HepG2 (cell line): ENCODE results near the gene ZKSCAN3. TPM values are rescaled to one million over a fixed set of nuclear protein-coding genes. Genes with fewer than 3 reads are reported as not detected.
A peak's percentile ranks its signal among the peaks of the same experiment; 100 is the strongest.

ENCODE experiments used
- ARNTL ChIP-seq: sonication (generic); formaldehyde crosslinking; IDR thresholded peaks from 2 replicates; pipeline ENCODE4 v1.4.0; 2020; ENCODE audit warnings: mild to moderate bottlenecking, missing genetic modification reagents
- ATF4 ChIP-seq, 2 experiments: fragments of 450-650 bp in 1 of 2; sonication (generic) in 1 of 2; formaldehyde crosslinking; IDR thresholded peaks; 2 replicates each; pipeline versions ENCODE4 v1.5.0 to v1.8.0; 2020 to 2022; ENCODE audit warnings: mild to moderate bottlenecking in 1 of 2, missing genetic modification reagents in 1 of 2
- GFI1 ChIP-seq: sonication (generic); formaldehyde crosslinking; IDR thresholded peaks from 2 replicates; pipeline ENCODE4 v1.5.0; 2020; ENCODE audit warnings: missing genetic modification reagents, mild to moderate bottlenecking, borderline replicate concordance
- GLI4 ChIP-seq: sonication (generic); formaldehyde crosslinking; IDR thresholded peaks from 2 replicates; pipeline ENCODE4 v1.5.1; 2020; ENCODE audit warnings: missing genetic modification reagents, mild to moderate bottlenecking, moderate library complexity, borderline replicate concordance
- MLX ChIP-seq: IDR thresholded peaks from 2 replicates; pipeline ENCODE4 v1.6.1; 2016
- MTF2 ChIP-seq: sonication (generic); formaldehyde crosslinking; IDR thresholded peaks from 2 replicates; pipeline ENCODE4 v1.5.0; 2020; ENCODE audit warnings: missing genetic modification reagents, borderline replicate concordance
- PCBP2 ChIP-seq: fragments of 200-400 bp; formaldehyde crosslinking; optimal IDR thresholded peaks from 2 replicates; pipeline ENCODE3; 2018; ENCODE audit warnings: low read length, low read depth; ENCODE audit not compliant: poor library complexity, severe bottlenecking
- PHF21A ChIP-seq: sonication (generic); formaldehyde crosslinking; IDR thresholded peaks from 2 replicates; pipeline ENCODE4 v1.5.0; 2020; ENCODE audit warnings: mild to moderate bottlenecking, missing genetic modification reagents
- RBM39 ChIP-seq: fragments of 200-400 bp; formaldehyde crosslinking; IDR thresholded peaks from one replicate; pipeline ENCODE4 v1.6.1; 2018; ENCODE audit warnings: antibody characterized with exemption, mild to moderate bottlenecking, low read depth, low read length; ENCODE audit not compliant: poor library complexity, severe bottlenecking
- RFXANK ChIP-seq: IDR thresholded peaks from 2 replicates; pipeline ENCODE4 v1.6.1; 2016
- STAT5B ChIP-seq: sonication (generic); formaldehyde crosslinking; IDR thresholded peaks from 2 replicates; pipeline ENCODE4 v1.4.0; 2020; ENCODE audit warnings: missing genetic modification reagents
- TGIF2 ChIP-seq: IDR thresholded peaks from 2 replicates; pipeline ENCODE4 v1.6.1; 2016; ENCODE audit warnings: control low read depth, missing compliant biosample characterization
- ZBTB14 ChIP-seq: sonication (generic); formaldehyde crosslinking; IDR thresholded peaks from 2 replicates; pipeline ENCODE4 v1.4.0; 2020; ENCODE audit warnings: missing genetic modification reagents
- ZMYM2 ChIP-seq: sonication (generic); formaldehyde crosslinking; IDR thresholded peaks from 2 replicates; pipeline ENCODE4 v1.8.0; 2022; ENCODE audit warnings: mild to moderate bottlenecking, missing genetic modification reagents
- ZNF251 ChIP-seq: sonication (generic); formaldehyde crosslinking; IDR thresholded peaks from 2 replicates; pipeline ENCODE4 v1.9.0; 2021; ENCODE audit warnings: mild to moderate bottlenecking, missing genetic modification reagents
- ZNF282 ChIP-seq: fragments of 450-650 bp; IDR thresholded peaks from 2 replicates; pipeline ENCODE4 v1.6.1; 2018; ENCODE audit not compliant: partially characterized antibody
- ZNF644 ChIP-seq: IDR thresholded peaks from 2 replicates; pipeline ENCODE4 v1.6.1; 2016; ENCODE audit warnings: low read depth
- ZNF746 ChIP-seq: sonication (generic); formaldehyde crosslinking; IDR thresholded peaks from 2 replicates; pipeline ENCODE4 v1.8.0; 2022; ENCODE audit warnings: mild to moderate bottlenecking, missing genetic modification reagents
- ZNF75D ChIP-seq: sonication (generic); formaldehyde crosslinking; IDR thresholded peaks from 2 replicates; pipeline ENCODE4 v1.8.1; 2023; ENCODE audit warnings: missing genetic modification reagents, mild to moderate bottlenecking, borderline replicate concordance
- ZNF839 ChIP-seq: sonication (generic); formaldehyde crosslinking; IDR thresholded peaks from 2 replicates; pipeline ENCODE4 v1.4.0; 2020; ENCODE audit warnings: missing genetic modification reagents, mild to moderate bottlenecking, borderline replicate concordance
- polyA plus RNA-seq, 8 experiments: library from polyadenylated mRNA; depleted of rRNA in 3 of 8; stranded (reverse) in 7 of 8; unstranded in 1 of 8; fragments of >200 nt; fragmentation: Illumina TruSeq in 4 of 8; extraction: Trizol in 4 of 8; gene quantifications; 2 replicates each; pipeline versions ENCODE4 v1.2.1 to v1.2.3, GENCODE V29; 2011 to 2016; ENCODE audit warnings: low read depth in 4 of 8, missing spikeins in 1 of 8, mixed read lengths in 1 of 8; ENCODE audit not compliant: insufficient read depth in 1 of 8
- total RNA-seq, 5 experiments: library from RNA; depleted of rRNA; stranded (reverse); fragments of >200 nt; fragmentation: Illumina TruSeq; extraction: Trizol; gene quantifications; 2 replicates each; pipeline ENCODE4 v1.2.3, GENCODE V29; 2016; ENCODE audit warnings: low read depth in 1 of 5
- TF ChIP-seq, protein P1 (sequence below): sonication (generic); formaldehyde crosslinking; conservative IDR thresholded peaks from 2 replicates; pipeline ENCODE4 v1.8.0; 2022; ENCODE audit warnings: low read depth, missing genetic modification reagents
- TF ChIP-seq, protein P2 (sequence below): sonication (generic); formaldehyde crosslinking; conservative IDR thresholded peaks from 2 replicates; pipeline ENCODE4 v1.8.0; 2022; ENCODE audit warnings: missing genetic modification reagents
- TF ChIP-seq, protein P3 (sequence below): sonication (generic); formaldehyde crosslinking; IDR thresholded peaks from 2 replicates; pipeline ENCODE4 v1.4.0; 2020; ENCODE audit warnings: missing genetic modification reagents, mild to moderate bottlenecking, borderline replicate concordance

The ZKSCAN3 gene
- total and polyA plus RNA-seq, 2 of the 13 experiments (the other 11 are each of a cell fraction or from before 2014, with no cell fraction given): 3.3 to 7.4 TPM

- TF ChIP-seq RBM39 (peak; percentile 75), PCBP2 (no peak), ZMYM2 (CRISPR knock-in tag) (no peak), MLX (CRISPR knock-in tag) (peak; percentile 11; the same call in 1 of the 2 replicates), PHF21A (peak; percentile 99), TGIF2 (peak; percentile 16; the same call in 1 of the 2 replicates), ZNF282 (no peak), ZNF251 (CRISPR knock-in tag) (no peak), RFXANK (CRISPR knock-in tag) (peak; percentile 33; the same call in 1 of the 2 replicates), ZNF839 (CRISPR knock-in tag) (peak; percentile 86), ZBTB14 (CRISPR knock-in tag) (no peak), STAT5B (CRISPR knock-in tag) (peak; percentile 32; the same call in 1 of the 2 replicates), GLI4 (CRISPR knock-in tag) (no peak), ZNF746 (peak; percentile 38; the same call in 1 of the 2 replicates), GFI1 (CRISPR knock-in tag) (no peak), ARNTL (peak; percentile 67), ATF4 (CRISPR knock-in tag; IDR thresholded peaks at IDR 0.05) (no peak), ZNF75D (CRISPR knock-in tag) (no peak), MTF2 (CRISPR knock-in tag) (0 out of 2 replicates have a peak, but pooled peaks have one; percentile 17), ZNF644 (CRISPR knock-in tag) (no peak)
- TF ChIP-seq, protein P1, sequence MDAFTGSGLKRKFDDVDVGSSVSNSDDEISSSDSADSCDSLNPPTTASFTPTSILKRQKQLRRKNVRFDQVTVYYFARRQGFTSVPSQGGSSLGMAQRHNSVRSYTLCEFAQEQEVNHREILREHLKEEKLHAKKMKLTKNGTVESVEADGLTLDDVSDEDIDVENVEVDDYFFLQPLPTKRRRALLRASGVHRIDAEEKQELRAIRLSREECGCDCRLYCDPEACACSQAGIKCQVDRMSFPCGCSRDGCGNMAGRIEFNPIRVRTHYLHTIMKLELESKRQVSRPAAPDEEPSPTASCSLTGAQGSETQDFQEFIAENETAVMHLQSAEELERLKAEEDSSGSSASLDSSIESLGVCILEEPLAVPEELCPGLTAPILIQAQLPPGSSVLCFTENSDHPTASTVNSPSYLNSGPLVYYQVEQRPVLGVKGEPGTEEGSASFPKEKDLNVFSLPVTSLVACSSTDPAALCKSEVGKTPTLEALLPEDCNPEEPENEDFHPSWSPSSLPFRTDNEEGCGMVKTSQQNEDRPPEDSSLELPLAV (CRISPR knock-in tag): no peak
- TF ChIP-seq, protein P2, sequence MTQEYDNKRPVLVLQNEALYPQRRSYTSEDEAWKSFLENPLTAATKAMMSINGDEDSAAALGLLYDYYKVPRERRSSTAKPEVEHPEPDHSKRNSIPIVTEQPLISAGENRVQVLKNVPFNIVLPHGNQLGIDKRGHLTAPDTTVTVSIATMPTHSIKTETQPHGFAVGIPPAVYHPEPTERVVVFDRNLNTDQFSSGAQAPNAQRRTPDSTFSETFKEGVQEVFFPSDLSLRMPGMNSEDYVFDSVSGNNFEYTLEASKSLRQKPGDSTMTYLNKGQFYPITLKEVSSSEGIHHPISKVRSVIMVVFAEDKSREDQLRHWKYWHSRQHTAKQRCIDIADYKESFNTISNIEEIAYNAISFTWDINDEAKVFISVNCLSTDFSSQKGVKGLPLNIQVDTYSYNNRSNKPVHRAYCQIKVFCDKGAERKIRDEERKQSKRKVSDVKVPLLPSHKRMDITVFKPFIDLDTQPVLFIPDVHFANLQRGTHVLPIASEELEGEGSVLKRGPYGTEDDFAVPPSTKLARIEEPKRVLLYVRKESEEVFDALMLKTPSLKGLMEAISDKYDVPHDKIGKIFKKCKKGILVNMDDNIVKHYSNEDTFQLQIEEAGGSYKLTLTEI (CRISPR knock-in tag): no peak
- TF ChIP-seq, protein P3, sequence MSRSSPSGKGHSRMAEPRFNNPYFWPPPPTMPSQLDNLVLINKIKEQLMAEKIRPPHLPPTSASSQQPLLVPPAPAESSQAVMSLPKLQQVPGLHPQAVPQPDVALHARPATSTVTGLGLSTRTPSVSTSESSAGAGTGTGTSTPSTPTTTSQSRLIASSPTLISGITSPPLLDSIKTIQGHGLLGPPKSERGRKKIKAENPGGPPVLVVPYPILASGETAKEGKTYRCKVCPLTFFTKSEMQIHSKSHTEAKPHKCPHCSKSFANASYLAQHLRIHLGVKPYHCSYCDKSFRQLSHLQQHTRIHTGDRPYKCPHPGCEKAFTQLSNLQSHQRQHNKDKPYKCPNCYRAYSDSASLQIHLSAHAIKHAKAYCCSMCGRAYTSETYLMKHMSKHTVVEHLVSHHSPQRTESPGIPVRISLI (CRISPR knock-in tag): peak; percentile 67; the same call in 1 of the 2 replicates
Measured at GRCh38 chr6:28335564-28336283, 14.0 kb upstream of the ZKSCAN3 start, which contains the start of gene ZSCAN31 (continued).
